Measurements from ENCODE around the gene DCLRE1A. TPM values are rescaled to one million over a fixed set of nuclear protein-coding genes. Genes with fewer than 3 reads are reported as not detected.

DCLRE1A gene
- total RNA-seq, 1 donor = 6.5 TPM

DNA sequence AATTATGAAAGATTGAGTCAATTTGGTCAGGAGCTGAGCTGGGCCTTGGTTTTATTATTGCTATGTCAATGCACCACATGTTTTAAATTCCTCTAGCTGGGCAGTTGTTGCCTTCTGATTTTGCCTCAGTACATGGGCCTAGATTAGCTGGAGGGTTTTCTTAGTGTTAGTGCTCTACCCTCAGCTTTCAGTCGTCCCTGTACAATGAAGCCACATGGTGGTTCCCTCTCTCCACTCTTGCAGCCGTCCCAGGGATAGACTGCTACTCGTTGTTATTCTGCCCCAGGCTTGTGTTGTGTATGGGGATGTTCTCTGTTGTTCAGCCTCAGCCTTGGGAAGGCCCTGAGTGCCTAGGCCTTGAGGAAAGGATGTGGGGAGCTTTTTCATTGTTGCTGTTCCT, 37.6 kb upstream of the DCLRE1A start:
- no peak for DNase-seq (ENCODE audit: low read depth)
- TF ChIP-seq, protein P1, sequence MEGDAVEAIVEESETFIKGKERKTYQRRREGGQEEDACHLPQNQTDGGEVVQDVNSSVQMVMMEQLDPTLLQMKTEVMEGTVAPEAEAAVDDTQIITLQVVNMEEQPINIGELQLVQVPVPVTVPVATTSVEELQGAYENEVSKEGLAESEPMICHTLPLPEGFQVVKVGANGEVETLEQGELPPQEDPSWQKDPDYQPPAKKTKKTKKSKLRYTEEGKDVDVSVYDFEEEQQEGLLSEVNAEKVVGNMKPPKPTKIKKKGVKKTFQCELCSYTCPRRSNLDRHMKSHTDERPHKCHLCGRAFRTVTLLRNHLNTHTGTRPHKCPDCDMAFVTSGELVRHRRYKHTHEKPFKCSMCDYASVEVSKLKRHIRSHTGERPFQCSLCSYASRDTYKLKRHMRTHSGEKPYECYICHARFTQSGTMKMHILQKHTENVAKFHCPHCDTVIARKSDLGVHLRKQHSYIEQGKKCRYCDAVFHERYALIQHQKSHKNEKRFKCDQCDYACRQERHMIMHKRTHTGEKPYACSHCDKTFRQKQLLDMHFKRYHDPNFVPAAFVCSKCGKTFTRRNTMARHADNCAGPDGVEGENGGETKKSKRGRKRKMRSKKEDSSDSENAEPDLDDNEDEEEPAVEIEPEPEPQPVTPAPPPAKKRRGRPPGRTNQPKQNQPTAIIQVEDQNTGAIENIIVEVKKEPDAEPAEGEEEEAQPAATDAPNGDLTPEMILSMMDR (IDR thresholded peaks at IDR 0.05; ENCODE audit: insufficient read depth, low read depth, low read length) = no peak
- no peak overlapping the region for H3K4me3 ChIP-seq (ENCODE audit: low read depth, low read length)

DNA sequence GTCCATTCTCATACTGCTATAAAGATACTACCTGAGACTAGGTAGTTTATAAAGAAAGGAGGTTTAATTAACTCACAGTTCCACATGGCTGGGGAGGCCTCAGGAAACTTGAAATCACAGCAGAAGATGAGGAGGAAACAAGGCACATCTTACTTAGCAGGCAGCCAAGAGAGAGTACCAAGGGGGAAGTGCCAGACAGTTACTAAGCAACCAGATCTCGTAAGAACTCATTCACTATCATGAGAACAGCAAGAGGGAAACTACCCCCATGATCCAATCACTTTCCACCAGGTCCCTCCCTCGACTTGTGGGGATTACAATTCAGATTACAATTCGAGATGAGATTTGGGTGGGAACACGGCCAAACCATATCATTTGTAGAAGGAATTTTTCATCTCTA, 36.9 kb upstream of the DCLRE1A start:
- DNase-seq (ENCODE audit: low read depth) = no peak
- TF ChIP-seq, protein P1 (IDR thresholded peaks at IDR 0.05; ENCODE audit: insufficient read depth, low read depth, low read length) = no peak
- no peak overlapping the region for H3K4me3 ChIP-seq (ENCODE audit: low read depth, low read length)

DNA sequence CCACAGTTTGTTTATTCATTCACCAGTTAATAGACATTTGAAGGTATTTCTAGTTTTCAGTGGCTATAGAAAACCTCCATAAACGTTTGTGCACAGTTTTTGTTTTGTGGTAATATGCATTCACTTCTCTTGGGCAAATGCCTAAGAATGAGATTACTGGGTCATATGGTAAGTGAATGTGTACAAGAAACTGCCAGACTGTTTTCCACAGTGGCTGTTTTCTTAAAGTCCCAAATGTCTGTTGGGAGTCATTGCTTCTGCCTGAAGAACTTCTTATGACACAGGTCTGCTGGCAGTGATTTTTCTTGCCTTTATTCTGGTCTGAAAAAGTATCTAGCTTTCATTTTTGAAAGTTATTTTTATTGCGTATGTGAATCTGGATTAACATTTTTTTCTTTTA, 36.0 kb upstream of the DCLRE1A start:
- no peak for DNase-seq (ENCODE audit: low read depth)
- H3K4me3 ChIP-seq (ENCODE audit: low read depth, low read length) = no peak overlapping the region
- TF ChIP-seq, protein P1 (IDR thresholded peaks at IDR 0.05; ENCODE audit: insufficient read depth, low read depth, low read length) = no peak

DNA sequence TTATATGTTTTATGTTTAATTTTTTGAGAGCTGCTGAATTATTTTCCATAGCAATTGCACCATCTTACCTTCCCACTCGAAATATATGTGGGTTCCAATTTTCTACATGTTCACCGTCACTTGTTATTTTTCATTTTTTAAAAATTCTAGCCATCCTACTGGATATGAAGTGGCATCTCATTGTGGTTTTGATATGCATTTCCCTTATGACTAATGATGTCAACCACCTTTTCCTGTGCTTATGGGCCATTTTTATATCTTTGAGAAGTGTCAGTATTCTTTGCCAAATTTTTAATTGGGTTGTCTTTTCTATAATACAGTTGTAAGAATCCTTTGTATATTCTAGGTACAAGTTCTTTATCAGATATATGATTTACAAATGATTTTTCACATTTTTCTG, 28.4 kb upstream of the DCLRE1A start:
- DNase-seq (ENCODE audit: low read depth) = no peak
- TF ChIP-seq, protein P1 (IDR thresholded peaks at IDR 0.05; ENCODE audit: insufficient read depth, low read depth, low read length) = no peak
- H3K4me3 ChIP-seq (ENCODE audit: low read depth, low read length) = no peak overlapping the region

DNA sequence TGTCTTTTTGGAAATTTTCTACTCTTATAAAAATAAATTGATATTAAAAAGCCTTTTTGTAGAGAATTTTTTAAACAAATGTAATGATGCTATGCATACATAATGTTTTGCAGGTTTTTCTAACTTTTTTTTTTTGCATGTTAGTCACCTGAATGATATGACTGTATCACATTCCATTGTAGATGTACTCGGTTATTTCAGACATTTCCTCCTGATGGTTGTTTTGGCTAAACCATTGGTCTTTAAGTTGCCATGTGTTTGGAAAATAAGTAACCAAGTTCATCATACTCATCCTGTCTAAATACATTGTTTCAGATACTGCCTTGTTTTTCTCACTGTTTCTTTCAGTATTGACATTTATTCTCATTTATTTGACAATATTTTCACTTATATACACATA, 26.4 kb upstream of the DCLRE1A start:
- no peak for DNase-seq (ENCODE audit: low read depth)
- TF ChIP-seq, protein P1 (IDR thresholded peaks at IDR 0.05; ENCODE audit: insufficient read depth, low read depth, low read length) = no peak
- H3K4me3 ChIP-seq (ENCODE audit: low read depth, low read length) = no peak overlapping the region

DNA sequence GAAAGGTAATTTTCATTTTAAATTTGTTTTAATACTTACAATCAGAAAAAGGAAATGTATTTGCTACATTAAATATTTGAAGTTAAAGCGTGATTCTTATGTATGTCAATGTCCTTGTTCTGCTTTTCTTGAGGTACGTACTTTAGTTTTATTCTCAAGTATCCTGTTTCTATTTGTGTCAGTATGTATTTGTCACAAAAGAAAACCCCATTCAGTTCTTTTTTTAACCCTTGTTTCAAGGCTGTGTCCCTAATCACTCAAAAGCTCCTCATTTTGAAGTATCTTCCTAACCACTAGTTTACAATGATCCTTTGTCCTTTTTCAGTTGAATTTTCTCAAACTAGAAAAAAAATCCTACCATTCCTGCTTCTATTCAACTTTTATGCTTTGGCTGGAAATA, 25.8 kb upstream of the DCLRE1A start:
- H3K4me3 ChIP-seq (ENCODE audit: low read depth, low read length) = no peak overlapping the region
- DNase-seq (ENCODE audit: low read depth) = no peak
- TF ChIP-seq, protein P1 (IDR thresholded peaks at IDR 0.05; ENCODE audit: insufficient read depth, low read depth, low read length) = no peak

DNA sequence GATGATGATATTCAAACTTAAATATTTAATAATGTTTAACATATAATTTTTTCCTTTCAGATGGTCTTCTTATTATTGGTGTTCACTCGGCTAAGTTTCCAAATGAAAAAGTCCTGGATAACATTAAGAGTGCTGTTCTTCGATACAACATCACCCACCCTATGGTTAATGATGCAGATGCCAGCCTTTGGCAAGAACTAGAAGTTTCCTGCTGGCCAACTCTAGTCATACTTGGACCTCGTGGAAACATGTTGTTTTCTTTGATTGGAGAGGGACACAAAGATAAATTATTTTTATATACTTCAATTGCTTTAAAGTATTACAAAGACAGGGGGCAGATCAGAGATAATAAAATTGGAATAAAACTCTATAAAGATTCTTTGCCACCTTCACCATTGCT, 22.6 kb upstream of the DCLRE1A start:
- no peak for DNase-seq (ENCODE audit: low read depth)
- H3K4me3 ChIP-seq (ENCODE audit: low read depth, low read length) = no peak overlapping the region
- TF ChIP-seq, protein P1 (IDR thresholded peaks at IDR 0.05; ENCODE audit: insufficient read depth, low read depth, low read length) = no peak
